Measurements from ENCODE around the gene KRT6A. TPM values are rescaled to one million over a fixed set of nuclear protein-coding genes. Genes with fewer than 3 reads are reported as not detected.

Gene KRT6A
- total RNA-seq, 2 experiments from 2014 or later: not detected

- ChIA-PET POLR2A (no interaction called here), CTCF (no interaction called here)
- Histone ChIP-seq H3K36me3 (ENCODE audit: insufficient read depth, low read length) (no peaks in the 10 kb centered on the region), H3K27ac (ENCODE audit: low read depth in 1 of 2, low read length in 2 of 2) (no peak overlapping the region), H3K9me3 (ENCODE audit: control insufficient read depth in 1 of 2, insufficient read depth in 1 of 2, low read length in 2 of 2) (no peaks in the 10 kb centered on the region), H3K4me3 (ENCODE audit: low read length) (no peak overlapping the region), H3K4me1 (ENCODE audit: insufficient read depth, low read length) (no peaks in the 10 kb centered on the region), H3K27me3 (ENCODE audit: control insufficient read depth in 1 of 2, insufficient read depth in 2 of 2, low read length in 2 of 2) (peaks cover 6 to 10% of the 10 kb centered on the region in 2 experiments)
- ATAC-seq (ENCODE audit: poor library complexity): no peak
- no peak for TF ChIP-seq CTCF (IDR thresholded peaks at IDR 0.05)
- DNase-seq: no peak
- no peaks in the 10 kb centered on the region for H3K9me3 Mint-ChIP-seq
- peaks cover 60% of the 10 kb centered on the region for H3K27me3 Mint-ChIP-seq
- H3K36me3 Mint-ChIP-seq (ENCODE audit: low read depth): no peaks in the 10 kb centered on the region
- H3K27ac Mint-ChIP-seq: no peak overlapping the region
- H3K4me3 Mint-ChIP-seq: no peak overlapping the region
- intact Hi-C loops (cut with DNase I, micrococcal nuclease): no loop called here
- H3K4me1 Mint-ChIP-seq (ENCODE audit: low read depth): no peaks in the 10 kb centered on the region
Observed at GRCh38 chr12:52439420-52439819, 53.6 kb downstream of the KRT6A start.

GRCh38 chr12:52438305-52439301 lies 54.5 kb downstream of the KRT6A start:
- peaks cover 4 to 6% of the 10 kb centered on the region in 2 experiments for H3K27me3 ChIP-seq (ENCODE audit: control insufficient read depth in 1 of 2, insufficient read depth in 2 of 2, low read length in 2 of 2)
- TF ChIP-seq CTCF (IDR thresholded peaks at IDR 0.05): no peak
- H3K27me3 Mint-ChIP-seq: peaks cover 55% of the 10 kb centered on the region
- no peaks in the 10 kb centered on the region for H3K4me1 Mint-ChIP-seq (ENCODE audit: low read depth)
- DNase-seq (no peak), ATAC-seq (ENCODE audit: poor library complexity) (no peak)
- H3K4me3 Mint-ChIP-seq: no peak overlapping the region
- H3K4me3 ChIP-seq (ENCODE audit: low read length): no peak overlapping the region
- ChIA-PET POLR2A (no interaction called here), CTCF (no interaction called here)
- H3K27ac ChIP-seq (ENCODE audit: low read depth in 1 of 2, low read length in 2 of 2): no peak overlapping the region
- intact Hi-C loops (cut with DNase I, micrococcal nuclease): no loop called here
- no peaks in the 10 kb centered on the region for H3K9me3 ChIP-seq (ENCODE audit: control insufficient read depth in 1 of 2, insufficient read depth in 1 of 2, low read length in 2 of 2)
- H3K27ac Mint-ChIP-seq: no peak overlapping the region
- H3K36me3 ChIP-seq (ENCODE audit: insufficient read depth, low read length): no peaks in the 10 kb centered on the region
- H3K4me1 ChIP-seq (ENCODE audit: insufficient read depth, low read length): no peaks in the 10 kb centered on the region
- no peaks in the 10 kb centered on the region for H3K36me3 Mint-ChIP-seq (ENCODE audit: low read depth)
- no peaks in the 10 kb centered on the region for H3K9me3 Mint-ChIP-seq

- peaks cover 50% of the 10 kb centered on the region for H3K27me3 Mint-ChIP-seq
Observed at GRCh38 chr12:52437508-52437907, 55.5 kb downstream of the KRT6A start.

More at GRCh38 chr12:52437508-52437907, 55.5 kb downstream of the KRT6A start:
- H3K4me1 ChIP-seq (ENCODE audit: insufficient read depth, low read length): no peaks in the 10 kb centered on the region
- Mint-ChIP-seq H3K36me3 (ENCODE audit: low read depth) (no peaks in the 10 kb centered on the region), H3K4me3 (no peak overlapping the region), H3K27ac (no peak overlapping the region), H3K4me1 (ENCODE audit: low read depth) (no peaks in the 10 kb centered on the region), H3K9me3 (no peaks in the 10 kb centered on the region)
- H3K36me3 ChIP-seq (ENCODE audit: insufficient read depth, low read length): no peaks in the 10 kb centered on the region
- TF ChIP-seq CTCF (IDR thresholded peaks at IDR 0.05): no peak
- ChIA-PET POLR2A (no interaction called here), CTCF (no interaction called here)
- intact Hi-C loops (cut with DNase I, micrococcal nuclease): no loop called here
- H3K4me3 ChIP-seq (ENCODE audit: low read length): no peak overlapping the region
- no peak for ATAC-seq (ENCODE audit: poor library complexity)
- H3K9me3 ChIP-seq (ENCODE audit: control insufficient read depth in 1 of 2, insufficient read depth in 1 of 2, low read length in 2 of 2): no peaks in the 10 kb centered on the region
- DNase-seq: no peak
- peaks cover 0 to 6% of the 10 kb centered on the region in 2 experiments for H3K27me3 ChIP-seq (ENCODE audit: control insufficient read depth in 1 of 2, insufficient read depth in 2 of 2, low read length in 2 of 2)
- no peak overlapping the region for H3K27ac ChIP-seq (ENCODE audit: low read depth in 1 of 2, low read length in 2 of 2)

Other genes with a start within 250 kb of the KRT6A start
- not detected for gene KRT86, start 218.6 kb downstream of the KRT6A start, total RNA-seq
- gene KRT81, start 201.7 kb downstream of the KRT6A start, total RNA-seq: not detected
- gene KRT83, start 171.9 kb downstream of the KRT6A start, total RNA-seq: not detected
- not detected for gene KRT85, start 125.8 kb downstream of the KRT6A start, total RNA-seq
- gene KRT84, start 107.6 kb downstream of the KRT6A start, total RNA-seq: not detected
- gene KRT82, start 86.9 kb downstream of the KRT6A start, total RNA-seq: not detected
- gene KRT75, start 58.9 kb downstream of the KRT6A start, total RNA-seq: not detected
- not detected for gene KRT6B, start 41.1 kb downstream of the KRT6A start, total RNA-seq
- not detected for gene KRT6C, start 19.5 kb downstream of the KRT6A start, total RNA-seq
- under 1 TPM; 0.60 to 0.81 TPM for gene KRT5, start 27.1 kb upstream of the KRT6A start, total RNA-seq
- gene KRT71, start 59.9 kb upstream of the KRT6A start, total RNA-seq: not detected
- gene KRT74, start 80.6 kb upstream of the KRT6A start, total RNA-seq: under 1 TPM; 0.30 to 0.34 TPM
- gene KRT72, start 108.2 kb upstream of the KRT6A start, total RNA-seq: 10 to 100 TPM; 82.2 to 83.4 TPM
- 10 to 100 TPM; 67.2 to 69.7 TPM for gene KRT73, start 125.3 kb upstream of the KRT6A start, total RNA-seq
- gene KRT2, start 159.0 kb upstream of the KRT6A start, total RNA-seq: 1 to 10 TPM; 1.7 to 2.1 TPM
- gene KRT1, start 187.2 kb upstream of the KRT6A start, total RNA-seq: 1 to 10 TPM; 3.9 to 4.0 TPM
- gene KRT77, start 210.3 kb upstream of the KRT6A start, total RNA-seq: under 1 TPM; 0.11 to 0.20 TPM

Measured in CD4-positive, alpha-beta T cell (primary cell).